Measurements from ENCODE around the gene CST8.

The CST8 gene

GRCh38 chr20:23490817-23491216, at the start of gene CST8:
TSS of gene CST8 (plus strand) at chr20:23491117. CDS start at chr20:23491668, 551 bp downstream.
- H3K9ac ChIP-seq (ENCODE audit: insufficient read length, low read depth): no peak within 1 kb of the TSS
- H3K4me3 ChIP-seq (ENCODE audit: insufficient read length, low read depth): no peak within 1 kb of the TSS
- H3K9me3 ChIP-seq (ENCODE audit: insufficient read depth, low read length): peaks cover 1% of the 10 kb centered on the region; the same call in 1 of the 2 replicates
- no peak for TF ChIP-seq SUZ12 (IDR thresholded peaks at IDR 0.05; ENCODE audit: extremely low read depth, insufficient read depth, insufficient read length)
- no peak for TF ChIP-seq ZNF274 (IDR thresholded peaks at IDR 0.05; ENCODE audit: low read depth, low read length)
- TF ChIP-seq YY1 (IDR thresholded peaks at IDR 0.05; ENCODE audit: insufficient read depth, insufficient read length): no peak
- H3K4me1 ChIP-seq (ENCODE audit: insufficient read depth, insufficient read length): no peaks in the 10 kb centered on the region
- no peaks in the 10 kb centered on the region for H3K27me3 ChIP-seq (ENCODE audit: insufficient read depth, insufficient read length)
- H3K36me3 ChIP-seq (ENCODE audit: insufficient read depth, insufficient read length, low read length): no peaks in the 10 kb centered on the region
- no peak for DNase-seq (ENCODE audit: low read depth, low spot score)

GRCh38 chr20:23441850-23442313, 49.0 kb upstream of the CST8 start:
- Histone ChIP-seq H3K36me3 (ENCODE audit: insufficient read depth, insufficient read length, low read length) (no peaks in the 10 kb centered on the region), H3K4me3 (ENCODE audit: insufficient read length, low read depth) (no peak overlapping the region), H3K9me3 (ENCODE audit: insufficient read depth, low read length) (no peaks in the 10 kb centered on the region), H3K27me3 (ENCODE audit: insufficient read depth, insufficient read length) (no peaks in the 10 kb centered on the region), H3K9ac (ENCODE audit: insufficient read length, low read depth) (no peak overlapping the region), H3K4me1 (ENCODE audit: insufficient read depth, insufficient read length) (no peaks in the 10 kb centered on the region)
- TF ChIP-seq YY1 (IDR thresholded peaks at IDR 0.05; ENCODE audit: insufficient read depth, insufficient read length) (no peak), SUZ12 (IDR thresholded peaks at IDR 0.05; ENCODE audit: extremely low read depth, insufficient read depth, insufficient read length) (no peak), ZNF274 (IDR thresholded peaks at IDR 0.05; ENCODE audit: low read depth, low read length) (no peak)
- DNase-seq (ENCODE audit: low read depth, low spot score): peak; percentile 79

- H3K4me1 ChIP-seq (ENCODE audit: insufficient read depth, insufficient read length): no peaks in the 10 kb centered on the region
- no peaks in the 10 kb centered on the region for H3K36me3 ChIP-seq (ENCODE audit: insufficient read depth, insufficient read length, low read length)
- no peak overlapping the region for H3K9ac ChIP-seq (ENCODE audit: insufficient read length, low read depth)
- TF ChIP-seq YY1 (IDR thresholded peaks at IDR 0.05; ENCODE audit: insufficient read depth, insufficient read length): no peak
- no peak for TF ChIP-seq ZNF274 (IDR thresholded peaks at IDR 0.05; ENCODE audit: low read depth, low read length)
- TF ChIP-seq SUZ12 (IDR thresholded peaks at IDR 0.05; ENCODE audit: extremely low read depth, insufficient read depth, insufficient read length): no peak
- no peak for DNase-seq (ENCODE audit: low read depth, low spot score)
- H3K9me3 ChIP-seq (ENCODE audit: insufficient read depth, low read length): no peaks in the 10 kb centered on the region
- no peak overlapping the region for H3K4me3 ChIP-seq (ENCODE audit: insufficient read length, low read depth)
- H3K27me3 ChIP-seq (ENCODE audit: insufficient read depth, insufficient read length): no peaks in the 10 kb centered on the region
Measured at GRCh38 chr20:23442436-23442835, 48.5 kb upstream of the CST8 start.

GRCh38 chr20:23444859-23445258, 46.1 kb upstream of the CST8 start:
- no peak for DNase-seq (ENCODE audit: low read depth, low spot score)
- Histone ChIP-seq H3K27me3 (ENCODE audit: insufficient read depth, insufficient read length) (no peaks in the 10 kb centered on the region), H3K4me1 (ENCODE audit: insufficient read depth, insufficient read length) (no peaks in the 10 kb centered on the region), H3K9me3 (ENCODE audit: insufficient read depth, low read length) (no peaks in the 10 kb centered on the region), H3K9ac (ENCODE audit: insufficient read length, low read depth) (no peak overlapping the region), H3K4me3 (ENCODE audit: insufficient read length, low read depth) (no peak overlapping the region), H3K36me3 (ENCODE audit: insufficient read depth, insufficient read length, low read length) (no peaks in the 10 kb centered on the region)
- TF ChIP-seq SUZ12 (IDR thresholded peaks at IDR 0.05; ENCODE audit: extremely low read depth, insufficient read depth, insufficient read length) (no peak), YY1 (IDR thresholded peaks at IDR 0.05; ENCODE audit: insufficient read depth, insufficient read length) (no peak), ZNF274 (IDR thresholded peaks at IDR 0.05; ENCODE audit: low read depth, low read length) (no peak)

- Histone ChIP-seq H3K9me3 (ENCODE audit: insufficient read depth, low read length) (no peaks in the 10 kb centered on the region), H3K4me3 (ENCODE audit: insufficient read length, low read depth) (no peak overlapping the region), H3K9ac (ENCODE audit: insufficient read length, low read depth) (no peak overlapping the region), H3K4me1 (ENCODE audit: insufficient read depth, insufficient read length) (no peaks in the 10 kb centered on the region), H3K27me3 (ENCODE audit: insufficient read depth, insufficient read length) (no peaks in the 10 kb centered on the region), H3K36me3 (ENCODE audit: insufficient read depth, insufficient read length, low read length) (no peaks in the 10 kb centered on the region)
- no peak for TF ChIP-seq ZNF274 (IDR thresholded peaks at IDR 0.05; ENCODE audit: low read depth, low read length)
- TF ChIP-seq YY1 (IDR thresholded peaks at IDR 0.05; ENCODE audit: insufficient read depth, insufficient read length): no peak
- no peak for TF ChIP-seq SUZ12 (IDR thresholded peaks at IDR 0.05; ENCODE audit: extremely low read depth, insufficient read depth, insufficient read length)
- DNase-seq (ENCODE audit: low read depth, low spot score): no peak
Measured at GRCh38 chr20:23445596-23446217, 45.2 kb upstream of the CST8 start.

GRCh38 chr20:23446505-23446904, 44.4 kb upstream of the CST8 start:
- DNase-seq (ENCODE audit: low read depth, low spot score): peak; percentile 40
- Histone ChIP-seq H3K4me3 (ENCODE audit: insufficient read length, low read depth) (no peak overlapping the region), H3K4me1 (ENCODE audit: insufficient read depth, insufficient read length) (no peaks in the 10 kb centered on the region), H3K9me3 (ENCODE audit: insufficient read depth, low read length) (no peaks in the 10 kb centered on the region), H3K27me3 (ENCODE audit: insufficient read depth, insufficient read length) (no peaks in the 10 kb centered on the region), H3K9ac (ENCODE audit: insufficient read length, low read depth) (no peak overlapping the region), H3K36me3 (ENCODE audit: insufficient read depth, insufficient read length, low read length) (no peaks in the 10 kb centered on the region)
- TF ChIP-seq SUZ12 (IDR thresholded peaks at IDR 0.05; ENCODE audit: extremely low read depth, insufficient read depth, insufficient read length) (no peak), YY1 (IDR thresholded peaks at IDR 0.05; ENCODE audit: insufficient read depth, insufficient read length) (no peak), ZNF274 (IDR thresholded peaks at IDR 0.05; ENCODE audit: low read depth, low read length) (no peak)

GRCh38 chr20:23448167-23448566, 42.8 kb upstream of the CST8 start:
- no peak overlapping the region for H3K4me3 ChIP-seq (ENCODE audit: insufficient read length, low read depth)
- H3K9ac ChIP-seq (ENCODE audit: insufficient read length, low read depth): no peak overlapping the region
- H3K36me3 ChIP-seq (ENCODE audit: insufficient read depth, insufficient read length, low read length): no peaks in the 10 kb centered on the region
- TF ChIP-seq ZNF274 (IDR thresholded peaks at IDR 0.05; ENCODE audit: low read depth, low read length) (no peak), SUZ12 (IDR thresholded peaks at IDR 0.05; ENCODE audit: extremely low read depth, insufficient read depth, insufficient read length) (no peak)
- H3K4me1 ChIP-seq (ENCODE audit: insufficient read depth, insufficient read length): no peaks in the 10 kb centered on the region
- H3K27me3 ChIP-seq (ENCODE audit: insufficient read depth, insufficient read length): no peaks in the 10 kb centered on the region
- no peaks in the 10 kb centered on the region for H3K9me3 ChIP-seq (ENCODE audit: insufficient read depth, low read length)
- DNase-seq (ENCODE audit: low read depth, low spot score): no peak
